ENCODE data around the gene RNF144A.

RNF144A gene

GRCh38 chr2:6977113-6977741 lies 60.0 kb downstream of the RNF144A start:
- no peak overlapping the region for H3K4me3 ChIP-seq (ENCODE audit: low read length)
- peak; percentile 66 for DNase-seq (ENCODE audit: low read depth)
- TF ChIP-seq CTCF (conservative IDR thresholded peaks at IDR 0.05; ENCODE audit: low read depth, low read length), result no peak

DNA sequence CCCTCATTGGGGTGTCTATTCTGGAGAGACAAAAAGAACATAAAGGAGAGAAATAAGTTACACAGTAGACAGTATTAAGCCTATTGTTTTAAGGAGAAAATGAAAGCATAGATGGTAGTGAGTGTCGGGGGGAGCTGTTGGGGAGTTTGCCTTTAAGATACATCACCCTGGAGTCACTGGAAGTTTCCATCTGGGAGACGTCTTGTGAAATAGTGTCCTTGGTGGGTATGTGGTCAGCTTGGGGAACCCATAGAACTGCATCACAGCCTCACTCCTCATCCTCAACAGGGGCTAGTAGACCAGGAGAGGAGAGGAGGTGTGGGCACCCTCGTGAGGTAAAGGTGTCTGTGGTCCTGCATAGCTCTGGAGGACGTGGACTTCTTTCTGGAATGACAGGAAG lies 60.6 kb downstream of the RNF144A start:
- TF ChIP-seq CTCF (conservative IDR thresholded peaks at IDR 0.05; ENCODE audit: low read depth, low read length), result no peak
- no peak for DNase-seq (ENCODE audit: low read depth)
- H3K4me3 ChIP-seq (ENCODE audit: low read length), result no peak overlapping the region

DNA sequence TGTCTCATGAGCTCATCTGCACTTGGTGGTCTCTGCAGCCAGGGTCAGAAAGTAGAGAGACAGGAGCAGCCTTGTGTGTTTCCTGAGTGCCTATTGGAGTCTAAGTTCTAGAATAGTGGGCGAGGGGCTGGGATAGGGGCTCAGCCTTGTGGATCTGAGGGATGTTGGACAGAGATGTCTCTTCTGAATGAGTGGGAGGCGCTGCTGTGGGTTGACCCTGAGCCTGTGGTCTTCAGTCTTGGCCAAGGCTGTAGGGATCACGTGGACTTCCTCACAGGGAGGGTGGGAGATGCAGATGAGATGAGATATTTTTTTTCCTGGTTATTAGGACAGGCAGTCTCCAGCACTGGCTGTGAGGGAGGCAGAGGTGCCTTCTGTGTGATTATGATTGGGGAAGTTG lies 61.8 kb downstream of the RNF144A start:
- no peak overlapping the region for H3K4me3 ChIP-seq (ENCODE audit: low read length)
- DNase-seq (ENCODE audit: low read depth), result no peak
- no peak for TF ChIP-seq CTCF (conservative IDR thresholded peaks at IDR 0.05; ENCODE audit: low read depth, low read length)

GRCh38 chr2:6982449-6982848 lies 65.2 kb downstream of the RNF144A start:
- no peak for TF ChIP-seq CTCF (conservative IDR thresholded peaks at IDR 0.05; ENCODE audit: low read depth, low read length)
- DNase-seq (ENCODE audit: low read depth), result no peak
- no peak overlapping the region for H3K4me3 ChIP-seq (ENCODE audit: low read length)

DNA sequence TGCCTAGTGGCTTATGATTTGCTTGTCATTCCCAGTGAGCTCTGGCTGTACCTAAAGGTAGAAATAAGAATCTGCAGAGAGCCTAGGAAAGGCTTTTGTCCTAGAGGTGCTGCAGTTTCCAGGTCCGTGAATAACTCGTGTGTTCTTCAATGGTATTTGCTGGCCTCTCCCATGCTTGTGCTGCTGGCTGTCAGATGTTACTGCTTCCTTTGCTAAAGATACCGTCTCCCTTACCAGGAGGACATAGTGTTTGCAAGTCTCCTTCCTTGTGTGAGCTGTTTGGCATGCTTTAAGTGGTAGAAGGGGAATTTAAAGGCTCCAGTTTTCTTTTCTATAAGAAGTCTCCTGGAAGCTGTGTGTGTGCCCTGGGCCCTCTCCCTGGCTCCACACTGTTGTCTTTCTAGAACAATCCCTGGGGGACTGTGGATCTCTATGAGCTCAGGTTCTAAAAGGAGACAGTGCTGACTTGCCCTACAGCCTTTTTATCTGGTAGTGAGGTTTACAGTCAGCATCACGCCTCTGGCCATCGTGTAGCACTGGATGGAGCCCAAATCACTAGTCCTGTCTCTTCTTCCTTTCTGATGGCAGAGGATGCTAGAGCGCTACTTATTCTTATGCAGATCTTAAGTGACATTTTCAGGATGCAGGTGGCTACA lies 65.8 kb downstream of the RNF144A start:
- no peak for DNase-seq (ENCODE audit: low read depth)
- no peak overlapping the region for H3K4me3 ChIP-seq (ENCODE audit: low read length)
- TF ChIP-seq CTCF (conservative IDR thresholded peaks at IDR 0.05; ENCODE audit: low read depth, low read length), result no peak

DNA sequence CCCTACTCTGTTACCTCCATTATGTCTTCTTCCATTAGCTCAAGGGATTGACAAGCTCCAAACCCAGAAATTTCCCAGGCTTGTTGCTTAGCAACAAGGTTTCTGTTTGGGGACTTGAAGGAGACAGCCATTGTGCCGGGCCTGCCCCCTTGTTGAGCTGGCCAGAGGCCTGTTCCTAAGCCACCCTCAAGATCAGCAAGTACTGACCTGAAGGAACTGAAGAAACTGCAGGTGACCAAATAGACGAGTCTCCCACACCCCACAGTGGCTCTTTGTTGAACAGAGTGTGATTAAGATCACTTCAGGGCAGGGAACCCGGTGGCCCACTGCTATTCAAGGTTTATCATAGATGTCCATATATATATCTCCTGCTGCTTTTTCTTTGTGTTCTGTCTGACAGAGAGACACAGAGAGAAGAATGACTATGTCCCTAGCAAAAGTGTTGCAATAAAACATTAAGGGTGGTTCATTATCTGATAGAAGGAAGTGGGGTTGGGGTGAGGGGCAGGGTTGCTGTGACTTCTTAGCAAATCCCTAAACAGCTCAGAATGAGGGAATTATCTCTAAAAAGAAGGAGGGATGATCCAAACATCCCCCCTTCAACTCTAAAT lies 69.2 kb downstream of the RNF144A start:
- TF ChIP-seq CTCF (conservative IDR thresholded peaks at IDR 0.05; ENCODE audit: low read depth, low read length), result no peak
- DNase-seq (ENCODE audit: low read depth), result peak; percentile 40
- H3K4me3 ChIP-seq (ENCODE audit: low read length), result no peak overlapping the region

DNA sequence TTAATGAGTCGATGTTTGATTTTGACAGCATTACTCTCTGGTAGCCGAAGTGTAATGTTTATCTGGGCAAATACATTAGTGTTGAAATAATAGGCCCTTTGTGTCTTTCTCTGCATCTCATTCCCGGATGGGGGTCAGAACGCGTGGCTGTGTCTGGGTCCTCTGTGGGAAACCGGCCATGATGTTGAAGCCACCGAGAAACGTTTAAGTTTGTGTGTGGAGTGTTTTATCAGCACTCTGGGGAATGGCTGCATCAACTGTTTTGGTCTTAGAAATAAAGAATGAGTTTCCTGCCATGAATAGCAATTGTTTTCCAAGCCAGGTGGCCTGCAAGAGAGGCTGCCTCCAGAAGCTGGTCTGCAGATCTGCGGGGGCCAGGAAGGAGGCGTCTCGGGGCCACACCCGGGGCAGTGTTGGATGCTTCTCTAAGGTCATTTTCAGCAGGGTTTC lies 69.7 kb downstream of the RNF144A start:
- DNase-seq (ENCODE audit: low read depth), result no peak
- no peak overlapping the region for H3K4me3 ChIP-seq (ENCODE audit: low read length)
- no peak for TF ChIP-seq CTCF (conservative IDR thresholded peaks at IDR 0.05; ENCODE audit: low read depth, low read length)
